A549 (cell line): ENCODE data around the gene VDAC2. TPM values are rescaled to one million over a fixed set of nuclear protein-coding genes. Genes with fewer than 3 reads are reported as not detected.
A peak's percentile ranks its signal among the peaks of the same experiment; 100 is the strongest.

Experiments used
- ATAC-seq, 2 experiments: fragments of 200-7000 bp in 1 of 2; fragments of >200 bp in 1 of 2; cut with Nextera tagmentation in 1 of 2; cut with Tn5 transposase in 1 of 2; 3 replicates each; pipeline versions ENCODE4 v1.8.0 to v1.9.1; 2018 to 2020; ENCODE audit warnings: mild to moderate bottlenecking in 1 of 2, moderate library complexity in 1 of 2
- CTCF ChIA-PET: fragments of 300-600 bp; sonication (Branson Sonifier 250); formaldehyde crosslinking; extraction: SDS; loops from one replicate; lab custom pipeline; 2021; ENCODE audit warnings: antibody characterized with exemption, inconsistent platforms; lab: Yijun Ruan, JAX
- POLR2A ChIA-PET: fragments of 350-600 bp; formaldehyde crosslinking; extraction: SDS; loops from one replicate; lab custom pipeline; 2021; ENCODE audit warnings: antibody characterized with exemption, inconsistent platforms; lab: Yijun Ruan, JAX
- DNase-seq, 2 experiments: peaks; one replicate each; pipeline versions ENCODE4 v3.0.0 to v3.0.0-alpha.2; 2011 to 2016; ENCODE audit warnings: low read depth in 1 of 2, low spot score in 1 of 2
- FAIRE-seq: peaks from 2 replicates; lab custom pipeline; 2011; peaks lifted over from hg19 to GRCh38; lab: Jason Lieb, UNC
- H3K27ac ChIP-seq, 2 experiments: fragments of >200 bp; sonication (Bioruptor Twin); formaldehyde crosslinking; 3 replicates each; pipeline ENCODE4 v1.5.1; 2016 to 2017
- H3K4me1 ChIP-seq: fragments of >200 bp; sonication (Bioruptor Twin); formaldehyde crosslinking; 3 replicates; pipeline ENCODE4 v1.6.1; 2016
- H3K4me2 ChIP-seq: fragments of >200 bp; sonication (Bioruptor Twin); formaldehyde crosslinking; 3 replicates; pipeline ENCODE4 v1.6.1; 2016
- H3K4me3 ChIP-seq: fragments of >200 bp; sonication (Bioruptor Twin); formaldehyde crosslinking; 3 replicates; pipeline ENCODE4 v1.5.1; 2016
- H3K9me3 ChIP-seq: fragments of >200 bp; sonication (Bioruptor Twin); formaldehyde crosslinking; 3 replicates; pipeline ENCODE4 v1.6.1; 2016
- BCL3 ChIP-seq: fragments of >200 bp; sonication (Bioruptor Twin); formaldehyde crosslinking; IDR thresholded peaks from 3 replicates; pipeline ENCODE4 v1.6.1; 2016
- CBX2 ChIP-seq: fragments of 200-600 bp; sonication (generic); IDR thresholded peaks from 2 replicates; pipeline ENCODE4 v1.6.1; 2016; ENCODE audit warnings: low read depth, mild to moderate bottlenecking, borderline replicate concordance
- CEBPB ChIP-seq, 2 experiments: fragments of >200 bp in 1 of 2; sonication (Bioruptor Twin) in 1 of 2; formaldehyde crosslinking in 1 of 2; IDR thresholded peaks; 2 replicates each; pipeline ENCODE4 v1.6.1; 2012 to 2016
- E2F6 ChIP-seq: IDR thresholded peaks from 2 replicates; pipeline ENCODE4 v1.6.1; 2012; ENCODE audit warnings: low read depth, borderline replicate concordance
- EHF ChIP-seq: fragments of 250-450 bp; sonication (Bioruptor Pico); IDR thresholded peaks from 2 replicates; pipeline ENCODE4 v1.5.0; 2020; ENCODE audit warnings: mild to moderate bottlenecking
- EHMT2 ChIP-seq: fragments of 200-600 bp; sonication (generic); IDR thresholded peaks from 2 replicates; pipeline ENCODE4 v1.6.1; 2016; ENCODE audit warnings: antibody characterized with exemption, low read depth, mild to moderate bottlenecking, moderate library complexity
- ELK1 ChIP-seq: fragments of 150-350 bp; IDR thresholded peaks from 2 replicates; pipeline ENCODE4 v1.6.1; 2014; ENCODE audit warnings: low read depth, mild to moderate bottlenecking, low read length
- EP300 ChIP-seq, 2 experiments: fragments of >200 bp; sonication (Bioruptor Twin); formaldehyde crosslinking; IDR thresholded peaks; 2 replicates in 1 of 2; 3 replicates in 1 of 2; pipeline ENCODE4 v1.6.1; 2016 to 2017
- ESRRA ChIP-seq: fragments of 150-350 bp; IDR thresholded peaks from 2 replicates; pipeline ENCODE4 v1.6.1; 2014; ENCODE audit warnings: mild to moderate bottlenecking, low read length, borderline replicate concordance
- FOSB ChIP-seq: fragments of 250-450 bp; sonication (Bioruptor Pico); IDR thresholded peaks from 2 replicates; pipeline ENCODE4 v1.5.0; 2020; ENCODE audit warnings: mild to moderate bottlenecking, moderate library complexity
- FOXS1 ChIP-seq: fragments of 250-450 bp; sonication (Bioruptor Pico); IDR thresholded peaks from 2 replicates; pipeline ENCODE4 v1.5.0; 2020; ENCODE audit warnings: mild to moderate bottlenecking, moderate library complexity
- GATA3 ChIP-seq: IDR thresholded peaks from 2 replicates; pipeline ENCODE4 v1.6.1; 2012; ENCODE audit warnings: borderline replicate concordance
- HDAC2 ChIP-seq: fragments of 200-600 bp; sonication (generic); IDR thresholded peaks from 2 replicates; pipeline ENCODE4 v1.6.1; 2016
- HES2 ChIP-seq: fragments of >200 bp; sonication (Bioruptor Twin); formaldehyde crosslinking; IDR thresholded peaks from 2 replicates; pipeline ENCODE4 v1.6.1; 2016
- HEYL ChIP-seq: fragments of 250-450 bp; sonication (Bioruptor Pico); IDR thresholded peaks from 2 replicates; pipeline ENCODE4 v1.8.0; 2021; ENCODE audit warnings: mild to moderate bottlenecking, moderate library complexity
- HOXB13 ChIP-seq: fragments of 250-450 bp; sonication (Bioruptor Pico); IDR thresholded peaks from 2 replicates; pipeline ENCODE4 v1.5.0; 2020; ENCODE audit warnings: low read depth, mild to moderate bottlenecking, moderate library complexity
- HOXB5 ChIP-seq: fragments of 250-450 bp; sonication (Bioruptor Pico); IDR thresholded peaks from 2 replicates; pipeline ENCODE4 v1.5.0; 2020; ENCODE audit warnings: mild to moderate bottlenecking, moderate library complexity
- JUN ChIP-seq, 2 experiments: fragments of >200 bp; sonication (Bioruptor Twin); formaldehyde crosslinking; IDR thresholded peaks; 2 replicates in 1 of 2; 3 replicates in 1 of 2; pipeline ENCODE4 v1.6.1; 2016 to 2017
- KDM5A ChIP-seq: fragments of 200-600 bp; sonication (generic); IDR thresholded peaks from 2 replicates; pipeline ENCODE4 v1.6.1; 2016; ENCODE audit warnings: antibody characterized with exemption, mild to moderate bottlenecking
- MAFK ChIP-seq: fragments of 450-650 bp; IDR thresholded peaks from 2 replicates; pipeline ENCODE4 v1.6.1; 2014; ENCODE audit not compliant: partially characterized antibody
- MAX ChIP-seq: IDR thresholded peaks from 2 replicates; pipeline ENCODE4 v1.6.1; 2012
- MYC ChIP-seq: IDR thresholded peaks from 2 replicates; pipeline ENCODE4 v1.6.1; 2012; ENCODE audit warnings: mild to moderate bottlenecking, inconsistent platforms, low read length, improper control_type of control experiment, borderline replicate concordance
- NR3C1 ChIP-seq: fragments of >200 bp; sonication (Bioruptor Twin); formaldehyde crosslinking; IDR thresholded peaks from 3 replicates; pipeline ENCODE4 v1.6.1; 2017
- PBX3 ChIP-seq: IDR thresholded peaks from 2 replicates; pipeline ENCODE4 v1.6.1; 2012
- POLR2A ChIP-seq: IDR thresholded peaks from 2 replicates; pipeline ENCODE4 v1.6.1; 2012; ENCODE audit warnings: mild to moderate bottlenecking, low read length
- RAD21 ChIP-seq, 2 experiments: fragments of >200 bp in 1 of 2; sonication (Bioruptor Twin) in 1 of 2; formaldehyde crosslinking in 1 of 2; IDR thresholded peaks in 1 of 2; conservative IDR thresholded peaks in 1 of 2; 2 replicates in 1 of 2; 3 replicates in 1 of 2; pipeline ENCODE4 v1.6.1; 2012 to 2018; ENCODE audit warnings: inconsistent platforms in 1 of 2
- RCOR1 ChIP-seq: fragments of 150-350 bp; IDR thresholded peaks from 2 replicates; pipeline ENCODE4 v1.6.1; 2014; ENCODE audit warnings: antibody characterized with exemption, low read length, low read depth
- REST ChIP-seq: fragments of 200-600 bp; sonication (generic); IDR thresholded peaks from 2 replicates; pipeline ENCODE4 v1.6.1; 2016; ENCODE audit warnings: antibody characterized with exemption, mild to moderate bottlenecking, moderate library complexity
- RNF2 ChIP-seq: fragments of 200-600 bp; sonication (generic); IDR thresholded peaks from 2 replicates; pipeline ENCODE4 v1.6.1; 2016; ENCODE audit warnings: low read depth, mild to moderate bottlenecking, antibody characterized with exemption, moderate library complexity, borderline replicate concordance
- SREBF2 ChIP-seq: fragments of 450-650 bp; IDR thresholded peaks from 2 replicates; pipeline ENCODE4 v1.6.1; 2014; ENCODE audit warnings: mild to moderate bottlenecking, moderate library complexity
- TP53 ChIP-seq: fragments of 250-450 bp; sonication (Bioruptor Pico); IDR thresholded peaks from 2 replicates; pipeline ENCODE4 v1.5.0; 2021; ENCODE audit warnings: mild to moderate bottlenecking, moderate library complexity
- ZSCAN20 ChIP-seq: fragments of 250-450 bp; sonication (Bioruptor Pico); IDR thresholded peaks from 2 replicates; pipeline ENCODE4 v1.8.0; 2022; ENCODE audit warnings: mild to moderate bottlenecking, moderate library complexity
- WGBS: methylation state at CpG from one replicate; pipeline ENCODE4 v1.1.6; 2017; ENCODE audit errors: missing lambda C conversion rate; 5-methylcytosine and 5-hydroxymethylcytosine counted together
- polyA plus RNA-seq, 4 experiments: library from polyadenylated mRNA; depleted of rRNA in 3 of 4; stranded (reverse); fragments of >200 nt; fragmentation: RNase III in 1 of 4; extraction: RNeasy Plus Mini Kit Qiagen cat#74134 plus additional on column Dnase treatment in 1 of 4; gene quantifications; 2 replicates in 3 of 4; 3 replicates in 1 of 4; pipeline ENCODE4 v1.2.3, GENCODE V29; 2011 to 2017

VDAC2 gene
- polyA plus RNA-seq, 2 of the 4 experiments (the other 2 are of a cell fraction) = 273 to 285 TPM

GRCh38 chr10:75210282-75211006 is at the start of gene VDAC2 (continued):
- TF ChIP-seq KDM5A (no peak), TP53 (peak; percentile 72; the same call in 1 of the 2 replicates), E2F6 (no peak), BCL3 (peak; percentile 48), CBX2 (no peak), JUN (IDR thresholded peaks at IDR 0.05) (peak; percentile 94 to 99), FOSB (CRISPR knock-in tag) (no peak), POLR2A (peak; percentile 67), ELK1 (no peak), RCOR1 (no peak), EHF (CRISPR knock-in tag) (no peak), EP300 (IDR thresholded peaks at IDR 0.05) (peak in 1 of 2 experiments; percentile 29; a peak in 1 of 5 replicates), GATA3 (0 out of 2 replicates have a peak, but pooled peaks have one; percentile 20), EHMT2 (no peak), HOXB13 (no peak), CEBPB (IDR thresholded peaks at IDR 0.05) (no peak), NR3C1 (no peak), FOXS1 (no peak), HES2 (no peak), HDAC2 (no peak), MAFK (no peak), ESRRA (no peak), MAX (peak; percentile 87), RNF2 (no peak)

- POLR2A ChIA-PET = interaction anchor here (0.6 kb wide), 1 partner anchor 42 kb away, joined by 3 read pairs; no protein-coding TSS in a partner anchor
- TF ChIP-seq CBX2 (no peak), KDM5A (no peak), RAD21 (conservative IDR thresholded peaks at IDR 0.05 in 1 of 2, IDR thresholded peaks at IDR 0.05 in 1 of 2) (no peak), HEYL (CRISPR knock-in tag) (no peak), SREBF2 (no peak), REST (no peak), ZSCAN20 (CRISPR knock-in tag) (no peak), PBX3 (no peak), HOXB5 (CRISPR knock-in tag) (no peak), MYC (no peak)
Observed at GRCh38 chr10:75165684-75166622, 44.6 kb upstream of the VDAC2 start.

More at GRCh38 chr10:75165684-75166622, 44.6 kb upstream of the VDAC2 start:
- no peak overlapping the region for H3K4me3 ChIP-seq
- H3K4me1 ChIP-seq = peaks cover 15% of the 10 kb centered on the region
- H3K9me3 ChIP-seq = no peaks in the 10 kb centered on the region
- FAIRE-seq (no peak), DNase-seq (no peak), ATAC-seq (no peak; a peak in 2 of 6 replicates)
- 38% methylated on average over 2 of the region's 2 CpGs for WGBS
- peak overlapping the region; percentile 31 for H3K4me2 ChIP-seq
- H3K27ac ChIP-seq = peak overlapping the region; percentile 1 to 37; a peak in 3 of 6 replicates
- CTCF ChIA-PET = no interaction called here
